Activated CD8-positive, alpha-beta memory T cell treated with anti-CD3 and anti-CD28 coated beads, Interleukin-2, amount 10 ng/mL, durations not matched to agents 7 days and 5 days (primary cell): Measurements from ENCODE around the gene PTPRM. TPM values are rescaled to one million over a fixed set of nuclear protein-coding genes. Genes with fewer than 3 reads are reported as not detected.

ENCODE experiments used
- ATAC-seq: fragments of 150-1000 bp; cut with Tn5 transposase; one replicate; pipeline ENCODE4 v1.10.0; 2021; ENCODE audit warnings: moderate library complexity
- CTCF ChIA-PET: fragments of 350-600 bp; sonication (Branson Sonifier 250); formaldehyde crosslinking; loops from one replicate; lab custom pipeline; 2021; ENCODE audit warnings: antibody characterized with exemption; lab: Charles Lee
- DNase-seq: peaks from one replicate; pipeline ENCODE4 v3.0.0-alpha.2; 2020
- H3K27ac Mint-ChIP-seq: one replicate; pipeline ENCODE4 v1.8.0; 2021; ENCODE audit warnings: mild to moderate bottlenecking, mixed read lengths
- H3K27me3 Mint-ChIP-seq: one replicate; pipeline ENCODE4 v1.8.0; 2021; ENCODE audit warnings: mixed read lengths
- H3K36me3 Mint-ChIP-seq: one replicate; pipeline ENCODE4 v1.8.0; 2021; ENCODE audit warnings: mild to moderate bottlenecking, mixed read lengths
- H3K4me1 Mint-ChIP-seq: one replicate; pipeline ENCODE4 v1.8.0; 2021; ENCODE audit warnings: mixed read lengths
- H3K4me3 Mint-ChIP-seq: one replicate; pipeline ENCODE4 v1.8.0; 2021; ENCODE audit warnings: mild to moderate bottlenecking, moderate library complexity, mixed read lengths
- H3K9me3 Mint-ChIP-seq: one replicate; pipeline ENCODE4 v1.8.0; 2022; ENCODE audit warnings: low read depth, mixed read lengths
- total RNA-seq, 2 experiments: library from RNA; stranded (reverse); gene quantifications; one replicate each; pipeline ENCODE4 v1.2.3, GENCODE V29; 2021

PTPRM gene
- total RNA-seq, 2 experiments from 2014 or later = 3.1 to 5.7 TPM

DNA sequence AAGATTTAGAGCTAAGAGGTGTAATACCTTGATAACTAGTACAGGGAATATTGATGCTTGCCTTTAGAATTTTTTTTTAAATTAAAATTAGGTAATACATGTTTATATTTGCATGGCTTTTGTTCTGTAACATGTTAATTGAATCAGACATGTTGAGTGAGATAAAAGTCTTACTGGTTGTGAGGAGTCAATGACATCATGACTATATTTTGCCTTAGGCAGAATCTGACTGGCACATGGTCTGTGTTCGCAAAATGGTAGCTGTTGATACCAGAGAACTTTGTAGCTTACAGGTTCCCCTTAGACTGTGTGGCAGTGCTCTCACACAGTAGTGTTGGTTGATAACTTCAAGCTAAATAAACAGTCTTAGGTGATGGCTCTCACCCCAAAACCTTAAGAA, 199.7 kb downstream of the PTPRM start:
- Mint-ChIP-seq H3K36me3 (no peaks in the 10 kb centered on the region), H3K4me3 (no peak overlapping the region), H3K27me3 (no peaks in the 10 kb centered on the region), H3K27ac (no peak overlapping the region), H3K9me3 (no peaks in the 10 kb centered on the region), H3K4me1 (no peaks in the 10 kb centered on the region)
- CTCF ChIA-PET = no interaction called here
- no peak for ATAC-seq
- no peak for DNase-seq

DNA sequence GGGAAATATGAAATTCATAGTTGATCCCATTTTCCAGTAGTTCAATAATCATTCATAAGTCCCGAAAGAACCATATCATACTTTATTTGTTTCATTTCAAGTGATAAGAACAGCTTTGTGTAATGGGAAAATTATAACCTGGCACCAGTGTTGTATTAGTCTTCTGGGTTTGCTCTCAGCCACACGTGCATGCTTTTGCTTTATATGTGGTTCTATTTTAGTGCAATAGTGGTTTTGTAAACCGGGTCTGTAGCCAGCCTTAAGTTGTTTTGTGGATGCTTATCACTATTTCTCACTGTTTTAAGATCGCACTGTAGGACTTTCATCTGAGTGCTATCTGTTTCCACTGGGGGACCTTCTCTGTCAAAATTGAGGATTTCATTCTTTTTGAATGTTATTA, 203.8 kb downstream of the PTPRM start:
- H3K36me3 Mint-ChIP-seq = no peaks in the 10 kb centered on the region
- ATAC-seq (no peak), DNase-seq (no peak)
- no peaks in the 10 kb centered on the region for H3K9me3 Mint-ChIP-seq
- no peak overlapping the region for H3K4me3 Mint-ChIP-seq
- H3K4me1 Mint-ChIP-seq = no peaks in the 10 kb centered on the region
- no peaks in the 10 kb centered on the region for H3K27me3 Mint-ChIP-seq
- H3K27ac Mint-ChIP-seq = no peak overlapping the region
- CTCF ChIA-PET = no interaction called here

DNA sequence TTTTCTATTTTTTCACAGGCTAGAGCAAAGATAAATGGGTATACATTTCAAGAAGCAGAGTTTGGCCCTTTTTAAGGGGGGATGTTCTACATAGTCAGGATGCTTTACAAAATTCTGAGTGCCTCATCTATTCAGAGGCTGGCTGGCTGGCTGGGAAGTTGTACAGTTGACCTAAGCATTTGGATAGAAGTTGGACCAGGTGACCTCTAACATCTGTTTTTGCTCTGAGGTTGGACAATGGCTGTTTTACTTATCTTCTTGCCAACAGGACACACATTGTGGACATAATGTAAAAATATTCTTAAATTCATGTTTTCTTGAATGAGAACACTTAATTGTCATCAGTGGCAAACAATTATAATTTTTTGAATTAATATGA, 205.4 kb downstream of the PTPRM start:
- ATAC-seq = no peak
- CTCF ChIA-PET = no interaction called here
- Mint-ChIP-seq H3K4me1 (no peaks in the 10 kb centered on the region), H3K36me3 (no peaks in the 10 kb centered on the region), H3K27ac (no peak overlapping the region), H3K4me3 (no peak overlapping the region), H3K27me3 (no peaks in the 10 kb centered on the region), H3K9me3 (no peaks in the 10 kb centered on the region)
- no peak for DNase-seq

DNA sequence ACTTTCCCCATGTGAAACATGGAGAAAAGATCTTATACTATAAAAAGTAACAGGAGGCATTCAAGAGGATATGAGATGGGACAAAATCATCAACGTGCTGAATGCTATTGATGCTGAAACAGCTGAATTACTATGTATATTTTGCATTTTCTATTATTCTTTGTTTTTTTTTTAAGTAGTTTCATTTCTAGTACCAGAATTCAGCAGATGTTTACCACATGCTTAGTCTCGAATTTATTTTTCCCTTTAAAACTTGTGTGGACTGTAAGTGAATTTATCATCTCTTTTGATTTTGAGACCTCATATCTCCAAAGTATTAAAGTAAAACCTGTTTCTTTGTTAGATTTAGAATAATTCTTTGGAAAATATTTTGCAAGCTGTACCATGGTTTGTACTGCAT, 205.8 kb downstream of the PTPRM start:
- H3K4me3 Mint-ChIP-seq = no peak overlapping the region
- H3K27ac Mint-ChIP-seq = no peak overlapping the region
- ATAC-seq (no peak), DNase-seq (no peak)
- CTCF ChIA-PET = no interaction called here
- no peaks in the 10 kb centered on the region for H3K36me3 Mint-ChIP-seq
- H3K27me3 Mint-ChIP-seq = no peaks in the 10 kb centered on the region
- no peaks in the 10 kb centered on the region for H3K9me3 Mint-ChIP-seq
- H3K4me1 Mint-ChIP-seq = no peaks in the 10 kb centered on the region

DNA sequence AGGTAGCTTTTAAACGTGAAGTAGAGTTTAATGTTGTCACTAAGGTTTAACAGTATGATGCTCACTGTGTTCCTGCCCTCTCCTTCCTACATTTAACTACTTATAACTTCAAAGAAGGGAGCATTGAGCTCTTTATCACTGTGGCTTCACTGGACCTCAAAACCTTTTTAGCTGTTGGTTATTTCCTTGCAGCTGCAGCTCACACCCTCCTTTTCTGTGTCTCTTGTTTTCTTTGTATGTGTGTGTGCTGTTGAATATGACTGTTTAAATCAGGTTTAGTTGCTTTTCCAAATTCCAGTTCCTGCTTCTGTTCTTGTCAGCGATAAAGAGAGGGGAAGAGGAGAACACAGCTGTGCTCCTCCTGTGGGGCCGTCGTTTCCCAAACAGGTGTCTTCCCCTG, 208.0 kb downstream of the PTPRM start:
- DNase-seq = no peak
- CTCF ChIA-PET = no interaction called here
- H3K36me3 Mint-ChIP-seq = no peaks in the 10 kb centered on the region
- ATAC-seq = no peak
- no peak overlapping the region for H3K27ac Mint-ChIP-seq
- H3K9me3 Mint-ChIP-seq = no peaks in the 10 kb centered on the region
- no peaks in the 10 kb centered on the region for H3K4me1 Mint-ChIP-seq
- H3K27me3 Mint-ChIP-seq = no peaks in the 10 kb centered on the region
- H3K4me3 Mint-ChIP-seq = no peak overlapping the region

DNA sequence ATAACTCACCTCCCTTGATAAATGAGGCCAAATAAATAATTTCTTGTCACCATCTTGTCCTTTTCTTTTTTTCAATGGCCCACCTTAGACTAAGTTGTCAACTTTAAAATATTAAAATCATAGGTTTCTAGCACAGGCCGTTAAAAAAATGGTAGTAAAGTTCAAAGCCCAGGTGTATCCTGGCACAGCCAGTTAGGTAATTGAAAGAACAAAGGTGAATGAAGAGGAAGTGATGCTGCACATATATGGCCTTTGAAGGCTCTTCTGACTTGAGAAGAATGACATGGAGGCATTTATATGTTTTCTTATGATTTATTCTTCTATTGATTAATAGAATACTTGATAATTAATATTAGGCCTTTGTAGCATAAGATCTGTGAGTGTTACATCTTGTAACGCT, 208.7 kb downstream of the PTPRM start:
- Mint-ChIP-seq H3K27ac (no peak overlapping the region), H3K4me3 (no peak overlapping the region), H3K27me3 (no peaks in the 10 kb centered on the region), H3K9me3 (no peaks in the 10 kb centered on the region), H3K36me3 (no peaks in the 10 kb centered on the region), H3K4me1 (no peaks in the 10 kb centered on the region)
- ATAC-seq = no peak
- CTCF ChIA-PET = no interaction called here
- DNase-seq = no peak

DNA sequence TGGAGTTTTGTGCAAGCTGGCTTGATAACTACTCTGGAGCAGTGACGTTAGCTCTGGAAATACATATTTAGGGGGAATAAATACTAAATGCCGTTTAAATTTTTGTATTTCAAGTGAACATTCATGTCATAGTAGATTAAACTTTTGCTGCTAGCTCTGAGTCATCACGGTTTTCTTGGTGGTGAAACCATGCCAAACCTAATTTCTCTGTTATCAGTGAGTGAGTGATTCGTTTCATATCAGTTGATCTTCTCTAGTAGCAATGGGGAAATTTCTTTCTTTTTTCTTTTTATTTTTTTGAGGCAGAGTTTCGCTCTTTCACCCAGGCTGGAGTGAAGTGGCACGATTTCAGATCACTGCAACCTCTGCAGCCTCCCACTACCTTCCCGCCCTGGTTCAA, 211.1 kb downstream of the PTPRM start:
- Mint-ChIP-seq H3K9me3 (no peaks in the 10 kb centered on the region), H3K4me3 (no peak overlapping the region), H3K4me1 (no peaks in the 10 kb centered on the region), H3K27me3 (no peaks in the 10 kb centered on the region), H3K27ac (no peak overlapping the region), H3K36me3 (no peaks in the 10 kb centered on the region)
- ATAC-seq (no peak), DNase-seq (no peak)
- CTCF ChIA-PET = no interaction called here

DNA sequence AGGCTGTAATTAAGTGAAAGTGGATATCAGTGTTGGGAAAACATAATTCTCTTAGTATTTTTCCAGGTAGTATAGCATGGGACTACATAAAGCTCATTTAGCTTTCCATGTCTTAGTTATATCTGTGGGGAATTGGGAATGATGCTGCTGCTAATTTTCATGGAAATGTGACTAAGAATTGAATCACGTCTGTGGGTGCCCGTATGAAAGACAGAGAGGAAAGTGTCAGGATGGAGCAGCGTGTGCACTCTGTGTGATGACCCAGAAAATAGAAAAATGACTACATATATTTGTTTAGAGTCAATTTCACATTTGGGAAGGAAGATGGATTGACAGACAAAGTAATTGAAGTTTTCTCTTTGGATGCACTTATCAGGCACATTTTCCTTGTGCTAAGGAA, 212.1 kb downstream of the PTPRM start:
- no peaks in the 10 kb centered on the region for H3K9me3 Mint-ChIP-seq

DNA sequence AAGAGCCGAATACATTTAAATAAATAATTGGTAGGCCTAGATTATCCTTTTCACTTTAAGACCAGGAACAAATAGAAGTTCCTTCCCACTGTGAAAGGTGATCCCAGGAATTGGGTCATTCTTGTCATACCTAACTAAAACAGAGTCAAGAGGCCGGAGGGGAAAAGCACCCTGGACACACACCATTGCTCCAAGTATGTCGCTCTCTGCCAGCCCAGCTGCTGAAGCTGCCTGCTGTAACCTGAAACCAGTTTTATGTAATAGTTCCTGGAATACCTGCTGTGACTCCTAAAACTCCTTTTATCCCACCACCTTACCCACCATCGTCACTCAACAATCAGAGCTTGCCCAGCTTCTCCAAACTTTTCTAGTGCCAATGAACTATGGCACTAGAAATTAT, 217.1 kb downstream of the PTPRM start:
- CTCF ChIA-PET = no interaction called here

More for the DNA sequence above, 212.1 kb downstream of the PTPRM start:
- no peak for DNase-seq
- Mint-ChIP-seq H3K4me3 (no peak overlapping the region), H3K36me3 (no peaks in the 10 kb centered on the region), H3K27ac (no peak overlapping the region), H3K27me3 (no peaks in the 10 kb centered on the region), H3K4me1 (no peaks in the 10 kb centered on the region)
- CTCF ChIA-PET = no interaction called here
- no peak for ATAC-seq

DNA sequence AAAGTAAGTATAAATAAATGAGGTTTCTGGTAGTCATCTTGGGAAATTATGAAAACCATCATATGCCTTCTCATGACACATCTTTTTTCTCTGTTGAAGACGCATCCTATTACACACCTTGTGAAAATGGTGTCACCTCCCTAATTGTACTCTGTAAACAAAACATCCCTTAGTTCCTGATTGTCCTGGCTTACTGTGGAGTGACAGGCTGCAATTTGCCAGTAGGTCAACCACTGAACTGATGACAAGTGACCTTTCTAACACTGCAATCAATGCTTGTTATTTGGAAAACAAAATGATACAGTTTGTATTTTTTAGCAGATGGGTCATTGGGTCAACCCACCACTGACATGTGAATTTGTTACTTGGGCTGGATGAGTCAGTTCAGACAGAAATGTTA, 219.5 kb downstream of the PTPRM start:
- Mint-ChIP-seq H3K4me1 (no peaks in the 10 kb centered on the region), H3K27me3 (no peaks in the 10 kb centered on the region), H3K9me3 (peaks cover 5% of the 10 kb centered on the region), H3K36me3 (no peaks in the 10 kb centered on the region), H3K4me3 (no peak overlapping the region), H3K27ac (no peak overlapping the region)
- CTCF ChIA-PET = no interaction called here
- no peak for ATAC-seq
- no peak for DNase-seq

More for the DNA sequence above, 217.1 kb downstream of the PTPRM start:
- Mint-ChIP-seq H3K4me3 (no peak overlapping the region), H3K27ac (no peak overlapping the region), H3K36me3 (no peaks in the 10 kb centered on the region), H3K4me1 (no peaks in the 10 kb centered on the region), H3K9me3 (peaks cover 5% of the 10 kb centered on the region), H3K27me3 (no peaks in the 10 kb centered on the region)
- no peak for DNase-seq
- ATAC-seq = no peak

DNA sequence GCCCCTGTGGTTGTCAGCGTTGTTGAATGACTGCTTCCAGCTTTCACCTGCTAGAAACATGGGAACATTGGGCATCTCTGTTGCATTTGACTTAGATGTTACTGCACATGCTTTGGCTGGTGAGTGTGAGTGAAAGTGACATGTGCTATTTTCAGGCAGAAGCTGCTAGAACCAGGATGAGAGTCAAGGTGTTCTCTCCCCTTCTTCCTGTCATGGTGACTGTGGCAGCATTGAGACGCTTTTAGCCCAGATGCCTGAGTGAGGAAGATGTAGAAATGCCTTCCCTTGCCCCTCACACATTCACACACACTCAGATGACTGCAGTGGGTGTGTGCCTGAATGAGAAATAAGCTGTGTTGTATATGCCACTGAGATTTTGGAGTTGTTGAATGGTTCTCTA, 220.2 kb downstream of the PTPRM start:
- CTCF ChIA-PET = no interaction called here
- Mint-ChIP-seq H3K27ac (no peak overlapping the region), H3K36me3 (no peaks in the 10 kb centered on the region), H3K27me3 (no peaks in the 10 kb centered on the region), H3K4me1 (no peaks in the 10 kb centered on the region), H3K9me3 (peaks cover 5% of the 10 kb centered on the region), H3K4me3 (no peak overlapping the region)
- ATAC-seq (no peak), DNase-seq (no peak)

DNA sequence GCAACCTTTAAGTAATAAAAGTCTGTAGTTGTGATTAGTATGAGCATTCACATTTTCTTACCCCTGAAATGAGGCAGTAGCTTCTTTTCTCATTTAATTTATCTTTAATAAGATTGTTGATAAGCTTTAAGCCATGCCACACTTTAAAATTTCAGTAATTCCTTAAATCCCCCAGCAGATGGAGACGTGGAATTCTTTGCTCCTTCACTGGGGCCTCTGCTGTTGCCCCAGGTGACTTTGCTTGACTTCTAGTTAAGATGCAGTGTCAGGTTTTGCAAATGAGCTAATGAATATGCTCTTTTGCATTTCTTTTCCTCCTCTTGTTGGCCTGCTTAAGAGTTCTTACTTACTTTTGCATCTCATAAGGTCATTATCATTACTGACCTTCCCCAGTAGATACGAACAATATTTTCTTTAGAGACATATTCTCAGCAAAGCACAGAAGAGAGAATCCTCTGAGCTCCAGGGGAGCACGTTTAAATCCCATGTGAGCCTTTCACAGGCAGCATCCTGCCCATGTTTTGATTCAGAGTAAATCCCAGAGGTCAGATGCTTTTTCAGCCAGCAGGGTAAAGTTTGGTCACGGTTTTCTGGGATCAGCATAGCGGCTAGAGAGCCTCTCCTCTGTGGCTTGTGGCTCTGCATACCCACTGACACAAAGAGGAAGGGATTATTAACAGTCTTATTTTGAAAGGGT, 222.9 kb downstream of the PTPRM start:
- Mint-ChIP-seq H3K36me3 (no peaks in the 10 kb centered on the region), H3K27ac (no peak overlapping the region), H3K9me3 (peaks cover 6% of the 10 kb centered on the region), H3K4me1 (no peaks in the 10 kb centered on the region), H3K4me3 (no peak overlapping the region), H3K27me3 (no peaks in the 10 kb centered on the region)
- CTCF ChIA-PET = no interaction called here
- ATAC-seq (no peak), DNase-seq (no peak)

DNA sequence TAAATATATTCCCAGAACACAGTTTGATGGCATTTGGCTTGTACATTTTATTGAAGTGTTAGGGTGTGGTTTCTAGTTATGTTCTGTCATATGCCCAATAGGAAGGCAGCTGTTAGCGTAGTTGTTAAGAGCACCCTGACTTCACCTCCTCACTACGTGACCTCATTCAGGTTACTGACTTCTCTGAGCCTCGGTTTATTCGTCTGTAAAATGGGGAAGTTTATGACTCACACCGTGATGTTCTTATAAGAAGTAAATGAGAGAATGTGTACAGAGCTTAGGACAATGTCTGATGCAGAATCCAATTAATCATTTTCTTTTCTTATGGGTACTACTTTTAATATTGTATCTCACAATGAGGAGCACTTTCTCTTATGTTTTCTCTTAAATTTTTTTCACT, 226.0 kb downstream of the PTPRM start:
- Mint-ChIP-seq H3K9me3 (peaks cover 2% of the 10 kb centered on the region), H3K27ac (no peak overlapping the region), H3K27me3 (no peaks in the 10 kb centered on the region), H3K36me3 (no peaks in the 10 kb centered on the region), H3K4me3 (no peak overlapping the region), H3K4me1 (no peaks in the 10 kb centered on the region)
- CTCF ChIA-PET = no interaction called here
- no peak for ATAC-seq
- no peak for DNase-seq

DNA sequence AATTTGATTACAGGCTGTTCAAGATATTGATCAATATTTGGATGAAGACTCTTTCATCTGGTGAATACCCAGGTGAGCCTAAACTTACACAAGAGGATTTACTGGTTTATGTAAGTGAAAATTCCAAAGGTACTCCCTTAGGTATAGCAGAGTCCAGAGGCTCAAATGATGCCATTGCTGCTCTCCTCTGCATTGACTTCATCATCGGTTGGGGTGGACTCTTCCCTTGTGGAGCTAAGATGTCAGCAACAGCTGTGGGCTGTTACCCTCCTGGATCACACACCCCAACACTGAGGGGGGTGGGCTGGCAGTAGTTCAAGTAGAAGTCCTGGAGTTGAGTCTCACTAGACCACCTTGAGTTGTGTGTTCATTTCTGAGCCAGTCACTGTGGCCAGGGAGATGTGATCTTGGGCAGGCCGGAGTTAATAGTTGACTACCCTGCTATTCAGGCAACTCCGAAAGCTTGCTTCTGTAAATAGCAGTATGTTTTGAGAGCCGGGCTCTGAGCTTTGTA, 236.9 kb downstream of the PTPRM start:
- DNase-seq (no peak), ATAC-seq (no peak)
- no peak overlapping the region for H3K27ac Mint-ChIP-seq
- no peaks in the 10 kb centered on the region for H3K4me1 Mint-ChIP-seq
- no peak overlapping the region for H3K4me3 Mint-ChIP-seq
- peaks cover 2% of the 10 kb centered on the region for H3K9me3 Mint-ChIP-seq
- CTCF ChIA-PET = no interaction called here
- H3K27me3 Mint-ChIP-seq = no peaks in the 10 kb centered on the region
- H3K36me3 Mint-ChIP-seq = no peaks in the 10 kb centered on the region

DNA sequence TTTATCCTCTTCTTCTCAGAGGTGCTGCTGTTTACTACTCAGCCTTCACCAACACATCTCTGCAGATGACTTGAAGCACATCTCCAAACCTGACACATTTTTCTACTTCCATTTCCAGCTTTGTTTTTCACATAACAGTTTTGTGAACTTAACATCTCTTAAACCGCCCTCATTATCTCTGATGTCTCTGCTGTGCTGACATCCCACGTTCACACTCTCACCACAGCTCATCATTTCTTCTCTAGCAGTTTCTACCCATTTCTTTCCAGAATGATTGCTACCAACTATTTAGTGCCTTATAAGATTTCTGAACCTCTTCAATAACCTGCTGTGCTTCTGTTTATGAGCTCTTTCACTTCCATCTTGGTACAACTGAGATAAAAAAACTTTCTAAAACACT, 238.0 kb downstream of the PTPRM start:
- Mint-ChIP-seq H3K4me3 (no peak overlapping the region), H3K36me3 (no peaks in the 10 kb centered on the region), H3K9me3 (peaks cover 6% of the 10 kb centered on the region), H3K27ac (no peak overlapping the region), H3K4me1 (no peaks in the 10 kb centered on the region), H3K27me3 (no peaks in the 10 kb centered on the region)
- CTCF ChIA-PET = no interaction called here
- ATAC-seq (no peak), DNase-seq (no peak)
